ENCODE results near the gene MYOCD.
A peak's percentile ranks its signal among the peaks of the same experiment; 100 is the strongest.

The MYOCD gene

DNA sequence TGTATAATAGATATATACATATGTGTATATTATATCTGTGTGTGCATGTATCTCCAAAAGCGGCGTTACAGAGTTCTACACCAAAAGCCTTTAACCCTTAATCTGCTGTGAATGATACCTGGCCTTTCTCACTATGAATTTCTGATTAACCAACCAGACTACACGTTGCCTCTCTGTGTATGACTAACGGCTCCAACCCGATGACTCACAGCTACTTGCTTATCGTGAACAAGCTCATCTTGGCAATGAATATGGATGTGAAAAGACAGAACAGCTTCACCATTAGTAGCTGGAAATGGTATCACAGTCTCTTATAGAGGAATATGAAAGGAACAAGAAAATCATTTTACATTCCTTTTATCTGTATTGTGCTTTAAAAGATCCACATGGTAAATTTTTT is 99.9 kb downstream of the MYOCD start:
- H3K27me3 ChIP-seq (replicated peaks; ENCODE audit: control insufficient read depth, insufficient read depth, low read length): no peaks in the 10 kb centered on the region

DNA sequence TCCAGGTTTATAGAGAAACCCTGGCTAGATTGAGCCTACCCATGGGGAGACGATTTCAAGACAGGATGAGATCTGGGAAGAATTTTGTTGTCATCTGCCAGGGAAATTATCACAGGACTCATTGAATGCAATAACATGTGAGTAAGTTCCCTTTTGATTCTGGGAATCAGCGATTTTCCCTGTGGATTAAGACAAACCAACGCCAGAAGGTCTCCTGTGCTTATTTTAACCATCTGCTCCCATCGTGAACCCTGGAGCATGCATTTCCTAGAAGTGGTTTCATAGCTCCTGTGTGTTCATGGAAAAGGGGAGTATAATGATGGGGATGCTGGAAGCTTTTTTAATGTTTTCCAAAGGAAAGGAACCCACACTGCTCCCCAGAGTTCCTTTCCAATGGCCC is 102.6 kb downstream of the MYOCD start:
- Histone ChIP-seq H3K36me3 (ENCODE audit: control insufficient read depth, insufficient read depth, low read length) (no peaks in the 10 kb centered on the region), H3K27me3 (replicated peaks; ENCODE audit: control insufficient read depth, insufficient read depth, low read length) (no peaks in the 10 kb centered on the region), H3K4me3 (replicated peaks; ENCODE audit: low read depth, low read length) (no peak overlapping the region)
- TF ChIP-seq, protein P1, sequence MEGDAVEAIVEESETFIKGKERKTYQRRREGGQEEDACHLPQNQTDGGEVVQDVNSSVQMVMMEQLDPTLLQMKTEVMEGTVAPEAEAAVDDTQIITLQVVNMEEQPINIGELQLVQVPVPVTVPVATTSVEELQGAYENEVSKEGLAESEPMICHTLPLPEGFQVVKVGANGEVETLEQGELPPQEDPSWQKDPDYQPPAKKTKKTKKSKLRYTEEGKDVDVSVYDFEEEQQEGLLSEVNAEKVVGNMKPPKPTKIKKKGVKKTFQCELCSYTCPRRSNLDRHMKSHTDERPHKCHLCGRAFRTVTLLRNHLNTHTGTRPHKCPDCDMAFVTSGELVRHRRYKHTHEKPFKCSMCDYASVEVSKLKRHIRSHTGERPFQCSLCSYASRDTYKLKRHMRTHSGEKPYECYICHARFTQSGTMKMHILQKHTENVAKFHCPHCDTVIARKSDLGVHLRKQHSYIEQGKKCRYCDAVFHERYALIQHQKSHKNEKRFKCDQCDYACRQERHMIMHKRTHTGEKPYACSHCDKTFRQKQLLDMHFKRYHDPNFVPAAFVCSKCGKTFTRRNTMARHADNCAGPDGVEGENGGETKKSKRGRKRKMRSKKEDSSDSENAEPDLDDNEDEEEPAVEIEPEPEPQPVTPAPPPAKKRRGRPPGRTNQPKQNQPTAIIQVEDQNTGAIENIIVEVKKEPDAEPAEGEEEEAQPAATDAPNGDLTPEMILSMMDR (IDR thresholded peaks at IDR 0.05; ENCODE audit: insufficient read depth, low read length, poor library complexity, severe bottlenecking): no peak
- DNase-seq (ENCODE audit: extremely low read depth, insufficient read length): no peak

More for the DNA sequence above, 99.9 kb downstream of the MYOCD start:
- TF ChIP-seq, protein P1 (IDR thresholded peaks at IDR 0.05; ENCODE audit: insufficient read depth, low read length, poor library complexity, severe bottlenecking): no peak
- no peak overlapping the region for H3K4me3 ChIP-seq (replicated peaks; ENCODE audit: low read depth, low read length)
- no peak for DNase-seq (ENCODE audit: extremely low read depth, insufficient read length)
- no peaks in the 10 kb centered on the region for H3K36me3 ChIP-seq (ENCODE audit: control insufficient read depth, insufficient read depth, low read length)

DNA sequence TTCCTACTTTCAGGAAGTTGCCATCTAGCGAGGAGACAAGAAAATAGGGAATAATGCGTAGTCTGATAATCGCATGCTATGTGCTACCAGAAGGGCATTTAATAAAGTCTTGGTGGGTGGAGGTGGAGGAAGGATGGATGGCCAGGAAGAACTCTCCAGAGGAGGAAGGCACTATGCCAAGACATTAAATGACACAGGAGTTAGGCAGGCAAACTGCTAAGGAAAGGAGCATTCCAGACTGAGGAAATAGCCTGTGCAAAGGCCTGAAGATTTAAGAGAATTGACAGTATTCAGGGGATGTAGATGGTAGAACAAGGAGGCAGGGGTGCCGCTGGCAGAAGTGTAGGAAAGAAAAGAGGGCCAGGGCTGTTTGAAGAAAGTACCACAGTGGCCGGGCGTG is 104.3 kb downstream of the MYOCD start:
- TF ChIP-seq, protein P1 (IDR thresholded peaks at IDR 0.05; ENCODE audit: insufficient read depth, low read length, poor library complexity, severe bottlenecking): no peak
- Histone ChIP-seq H3K27me3 (replicated peaks; ENCODE audit: control insufficient read depth, insufficient read depth, low read length) (no peaks in the 10 kb centered on the region), H3K36me3 (ENCODE audit: control insufficient read depth, insufficient read depth, low read length) (no peaks in the 10 kb centered on the region), H3K4me3 (replicated peaks; ENCODE audit: low read depth, low read length) (no peak overlapping the region)
- no peak for DNase-seq (ENCODE audit: extremely low read depth, insufficient read length)

DNA sequence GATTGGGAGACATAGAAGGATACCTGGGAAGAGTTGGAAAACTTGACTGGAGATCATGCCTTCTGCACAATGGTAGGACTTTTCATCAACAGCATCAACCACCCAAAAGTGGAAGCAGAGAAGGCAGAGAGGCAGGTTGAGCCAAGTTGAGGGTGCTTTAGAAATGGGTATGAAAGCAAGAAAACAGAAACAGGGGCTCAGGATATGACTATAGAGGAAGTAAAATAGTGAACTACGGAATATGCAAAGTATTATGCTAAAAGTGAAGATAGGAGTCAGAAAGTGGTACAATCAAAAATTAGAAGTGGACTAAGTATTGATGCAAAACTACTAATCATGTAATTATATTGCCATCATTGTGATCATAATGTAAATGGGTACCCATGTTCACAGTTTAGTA is 107.5 kb downstream of the MYOCD start:
- no peaks in the 10 kb centered on the region for H3K36me3 ChIP-seq (ENCODE audit: control insufficient read depth, insufficient read depth, low read length)
- DNase-seq (ENCODE audit: extremely low read depth, insufficient read length): no peak
- no peak overlapping the region for H3K4me3 ChIP-seq (replicated peaks; ENCODE audit: low read depth, low read length)
- H3K27me3 ChIP-seq (replicated peaks; ENCODE audit: control insufficient read depth, insufficient read depth, low read length): no peaks in the 10 kb centered on the region
- TF ChIP-seq, protein P1 (IDR thresholded peaks at IDR 0.05; ENCODE audit: insufficient read depth, low read length, poor library complexity, severe bottlenecking): no peak

DNA sequence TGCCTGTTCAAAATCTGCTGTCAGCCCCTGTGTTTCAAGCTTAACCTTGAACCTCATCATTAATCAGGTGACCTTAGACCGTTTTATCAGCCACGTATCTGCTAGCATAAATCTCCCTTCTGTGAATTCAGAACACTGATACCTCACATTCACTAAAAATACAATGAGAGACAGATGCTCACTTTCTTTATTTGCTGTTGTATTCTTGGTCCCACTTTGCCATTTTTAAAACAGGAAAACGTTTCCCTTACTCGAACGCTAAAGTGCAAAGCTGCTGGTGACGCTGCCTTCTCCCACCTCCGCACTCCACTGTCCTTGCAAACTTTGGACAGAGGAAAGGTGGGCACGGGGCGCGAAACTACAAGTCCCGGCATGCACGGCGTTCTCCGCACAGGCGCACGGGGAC is 123.4 kb downstream of the MYOCD start:
- no peak for DNase-seq (ENCODE audit: extremely low read depth, insufficient read length)
- H3K36me3 ChIP-seq (ENCODE audit: control insufficient read depth, insufficient read depth, low read length): no peaks in the 10 kb centered on the region
- H3K4me3 ChIP-seq (replicated peaks; ENCODE audit: low read depth, low read length): peak overlapping the region; percentile 83
- TF ChIP-seq, protein P1 (IDR thresholded peaks at IDR 0.05; ENCODE audit: insufficient read depth, low read length, poor library complexity, severe bottlenecking): no peak
- H3K27me3 ChIP-seq (replicated peaks; ENCODE audit: control insufficient read depth, insufficient read depth, low read length): no peaks in the 10 kb centered on the region
